OCI-LY7 (cell line): ENCODE results near the gene ABR. TPM values are rescaled to one million over a fixed set of nuclear protein-coding genes. Genes with fewer than 3 reads are reported as not detected.
A peak's percentile ranks its signal among the peaks of the same experiment; 100 is the strongest.

Experiments used
- BruUV-seq: library from RNA; stranded (reverse); fragments of 400-500 nt; replicated peaks from 2 replicates; lab custom pipeline; 2021; lab: Mats Ljungman, UMichigan
- CTCF ChIA-PET: fragments of 300-600 bp; sonication (Branson Sonifier 250); formaldehyde crosslinking; loops from one replicate; lab custom pipeline; 2022; ENCODE audit warnings: antibody characterized with exemption; ENCODE audit not compliant: unreplicated experiment; lab: Charles Lee
- POLR2A ChIA-PET: fragments of 300-600 bp; sonication (Branson Sonifier 250); formaldehyde crosslinking; loops from one replicate; lab custom pipeline; 2022; ENCODE audit warnings: antibody characterized with exemption; lab: Charles Lee
- DNase-seq: peaks from one replicate; pipeline ENCODE4 v3.0.0-alpha.2; 2015; ENCODE audit warnings: low spot score
- H2AFZ ChIP-seq: fragments of 200-600 bp; sonication (generic), shearing (Covaris generic); 2 replicates; pipeline ENCODE4 v1.6.1; 2014; ENCODE audit warnings: mild to moderate bottlenecking, antibody characterized with exemption, low read length, moderate library complexity
- H3K27ac ChIP-seq: fragments of 200-600 bp; sonication (generic); 2 replicates; pipeline ENCODE4 v1.5.1; 2014; ENCODE audit warnings: mixed run types, low read depth, mild to moderate bottlenecking, moderate library complexity, low read length, inconsistent platforms; ENCODE audit not compliant: poor library complexity, severe bottlenecking
- H3K36me3 ChIP-seq: fragments of 200-600 bp; sonication (generic); 2 replicates; pipeline ENCODE4 v1.6.1; 2014; ENCODE audit warnings: mild to moderate bottlenecking, antibody characterized with exemption, low read length, moderate library complexity, mixed read lengths; ENCODE audit not compliant: insufficient read depth
- H3K4me1 ChIP-seq: fragments of 200-600 bp; sonication (generic); 2 replicates; pipeline ENCODE4 v1.5.1; 2014; ENCODE audit warnings: mild to moderate bottlenecking, low read length; ENCODE audit not compliant: insufficient read depth, poor library complexity, severe bottlenecking
- H3K4me2 ChIP-seq: fragments of 200-600 bp; sonication (generic); 2 replicates; pipeline ENCODE4 v1.6.1; 2014; ENCODE audit warnings: mild to moderate bottlenecking, low read length
- H3K4me3 ChIP-seq: fragments of 200-600 bp; sonication (generic); 2 replicates; pipeline ENCODE4 v1.5.1; 2014; ENCODE audit warnings: mild to moderate bottlenecking, low read depth, low read length; ENCODE audit not compliant: poor library complexity, severe bottlenecking
- H3K79me2 ChIP-seq: fragments of 200-600 bp; sonication (generic); 2 replicates; pipeline ENCODE4 v1.6.1; 2016; ENCODE audit warnings: low read depth, mild to moderate bottlenecking, low read length, moderate library complexity, mixed read lengths; ENCODE audit not compliant: insufficient read depth
- H3K9me2 ChIP-seq: fragments of 200-600 bp; sonication (generic); 2 replicates; pipeline ENCODE4 v1.6.1; 2016; ENCODE audit warnings: mild to moderate bottlenecking, low read length, mixed read lengths; ENCODE audit not compliant: insufficient read depth
- H3K9me3 ChIP-seq: fragments of 200-600 bp; sonication (generic); 2 replicates; pipeline ENCODE4 v1.6.1; 2014; ENCODE audit warnings: mild to moderate bottlenecking, mixed run types, low read length, mixed read lengths
- H4K20me1 ChIP-seq: fragments of 200-600 bp; sonication (generic); 2 replicates; pipeline ENCODE4 v1.6.1; 2014; ENCODE audit warnings: mild to moderate bottlenecking, antibody characterized with exemption, low read length, moderate library complexity, mixed read lengths; ENCODE audit not compliant: insufficient read depth
- CTCF ChIP-seq: fragments of 200-600 bp; sonication (generic); conservative IDR thresholded peaks from 2 replicates; pipeline ENCODE4 v1.5.1; 2014; ENCODE audit warnings: mild to moderate bottlenecking, antibody characterized with exemption, low read length, moderate library complexity, mixed read lengths
- EZH2phosphoT487 ChIP-seq: fragments of 200-600 bp; sonication (generic); IDR thresholded peaks from 2 replicates; pipeline ENCODE4 v1.6.1; 2018; ENCODE audit warnings: low read depth, borderline replicate concordance, mild to moderate bottlenecking, mixed run types, antibody characterized with exemption, low read length, moderate library complexity, mixed read lengths
- intact Hi-C: fragments of 100-400 bp; cut with micrococcal nuclease; formaldehyde crosslinking; loops from one replicate; pipeline ENCODE4 v1.10.0; 2022; ENCODE audit not compliant: unreplicated experiment
- total RNA-seq, 2 experiments: library from RNA; depleted of rRNA in 1 of 2; stranded (reverse); fragments of >200 nt in 1 of 2; shearing (Covaris generic) in 1 of 2; gene quantifications; 2 replicates each; pipeline ENCODE4 v1.2.3, GENCODE V29; 2014 to 2022

The ABR gene
- total RNA-seq, 2 experiments from 2014 or later, result 164 to 181 TPM

GRCh38 chr17:979212-979538, 200.6 kb downstream of the ABR start:
- CTCF ChIA-PET, result no interaction called here
- Histone ChIP-seq H3K79me2 (no peaks in the 10 kb centered on the region), H3K4me2 (peak overlapping the region; percentile 82), H3K4me3 (peak overlapping the region; percentile 68), H3K36me3 (no peaks in the 10 kb centered on the region), H3K4me1 (peaks cover 17% of the 10 kb centered on the region), H3K27ac (no peak overlapping the region), H4K20me1 (no peaks in the 10 kb centered on the region), H3K9me3 (no peaks in the 10 kb centered on the region), H2AFZ (no peak overlapping the region; the same call in 1 of the 2 replicates), H3K9me2 (no peaks in the 10 kb centered on the region)
- TF ChIP-seq CTCF, result no peak
- no peak for TF ChIP-seq EZH2phosphoT487
- BruUV-seq, result no TSS peak
- DNase-seq, result no peak
- POLR2A ChIA-PET, result interaction anchor here (1.2 kb wide), 1 partner anchor 198 kb away, joined by 3 read pairs; no protein-coding TSS in a partner anchor
- intact Hi-C loops, result no loop called here

- H3K4me3 ChIP-seq, result no peak overlapping the region
- BruUV-seq, result no TSS peak
- POLR2A ChIA-PET, result no interaction called here
- H2AFZ ChIP-seq, result no peak overlapping the region
- TF ChIP-seq CTCF (no peak), EZH2phosphoT487 (no peak)
- no peaks in the 10 kb centered on the region for H3K9me2 ChIP-seq
- H3K4me2 ChIP-seq, result no peak overlapping the region
- CTCF ChIA-PET, result no interaction called here
- H3K9me3 ChIP-seq, result no peaks in the 10 kb centered on the region
- H4K20me1 ChIP-seq, result no peaks in the 10 kb centered on the region
- no peaks in the 10 kb centered on the region for H3K36me3 ChIP-seq
- intact Hi-C loops, result no loop called here
- DNase-seq, result no peak
- H3K79me2 ChIP-seq, result no peaks in the 10 kb centered on the region
- no peak overlapping the region for H3K27ac ChIP-seq
- H3K4me1 ChIP-seq, result peaks cover 17% of the 10 kb centered on the region
Observed at GRCh38 chr17:978103-979093, 201.4 kb downstream of the ABR start.

GRCh38 chr17:977166-977565, 202.6 kb downstream of the ABR start:
- H3K4me1 ChIP-seq, result peaks cover 17% of the 10 kb centered on the region
- DNase-seq, result no peak
- no peak overlapping the region for H3K4me3 ChIP-seq
- H3K4me2 ChIP-seq, result no peak overlapping the region
- H3K27ac ChIP-seq, result no peak overlapping the region
- TF ChIP-seq CTCF (no peak), EZH2phosphoT487 (no peak)
- H3K9me3 ChIP-seq, result no peaks in the 10 kb centered on the region
- no TSS peak for BruUV-seq
- CTCF ChIA-PET, result no interaction called here
- no peak overlapping the region for H2AFZ ChIP-seq
- no peaks in the 10 kb centered on the region for H3K36me3 ChIP-seq
- H4K20me1 ChIP-seq, result no peaks in the 10 kb centered on the region
- no peaks in the 10 kb centered on the region for H3K79me2 ChIP-seq
- intact Hi-C loops, result no loop called here
- no peaks in the 10 kb centered on the region for H3K9me2 ChIP-seq
- POLR2A ChIA-PET, result interaction anchor here (0.7 kb wide), 1 partner anchor 62 kb away, joined by 3 read pairs; no protein-coding TSS in a partner anchor
